Parathyroid adenoma (tissue), 2 donors: ENCODE results near the gene SYT7.
A peak's percentile ranks its signal among the peaks of the same experiment; 100 is the strongest.

Source experiments
- H2AFZ ChIP-seq: fragments of 300-600 bp; sonication (generic); one replicate; pipeline ENCODE4 v1.7.0; 2017; ENCODE audit warnings: antibody characterized with exemption, mild to moderate bottlenecking
- H3K27ac ChIP-seq: fragments of 300-600 bp; sonication (generic); one replicate; pipeline ENCODE4 v1.7.0; 2017
- H3K27me3 ChIP-seq: fragments of 300-600 bp; sonication (generic); one replicate; pipeline ENCODE4 v1.7.0; 2017; ENCODE audit warnings: low read length; ENCODE audit not compliant: control insufficient read depth, insufficient read depth
- H3K36me3 ChIP-seq: fragments of 300-600 bp; sonication (generic); one replicate; pipeline ENCODE4 v1.7.0; 2017; ENCODE audit warnings: low read length; ENCODE audit not compliant: control insufficient read depth, insufficient read depth
- H3K4me1 ChIP-seq: fragments of 300-600 bp; sonication (generic); one replicate; pipeline ENCODE4 v1.7.0; 2017; ENCODE audit warnings: control low read depth
- H3K4me2 ChIP-seq: fragments of 300-600 bp; sonication (generic); one replicate; pipeline ENCODE4 v1.7.0; 2017; ENCODE audit warnings: low read length
- H3K4me3 ChIP-seq: fragments of 300-600 bp; sonication (generic); one replicate; pipeline ENCODE4 v1.7.0; 2017; ENCODE audit warnings: low read depth, low read length
- H3K79me2 ChIP-seq: fragments of 300-600 bp; sonication (generic); one replicate; pipeline ENCODE4 v1.7.0; 2017; ENCODE audit warnings: control low read depth
- H3K9ac ChIP-seq: fragments of 300-600 bp; sonication (generic); one replicate; pipeline ENCODE4 v1.7.0; 2017; ENCODE audit warnings: mild to moderate bottlenecking
- H3K9me3 ChIP-seq: fragments of 300-600 bp; sonication (generic); one replicate; pipeline ENCODE4 v1.7.0; 2017; ENCODE audit warnings: low read length; ENCODE audit not compliant: control insufficient read depth
- TF ChIP-seq, protein P1 (sequence below): fragments of 300-600 bp; sonication (generic); IDR thresholded peaks from one replicate; pipeline ENCODE4 v1.7.0; 2017; ENCODE audit warnings: antibody characterized with exemption, mild to moderate bottlenecking
- donor health status: primary hyperparathyroidism.

The SYT7 gene

DNA sequence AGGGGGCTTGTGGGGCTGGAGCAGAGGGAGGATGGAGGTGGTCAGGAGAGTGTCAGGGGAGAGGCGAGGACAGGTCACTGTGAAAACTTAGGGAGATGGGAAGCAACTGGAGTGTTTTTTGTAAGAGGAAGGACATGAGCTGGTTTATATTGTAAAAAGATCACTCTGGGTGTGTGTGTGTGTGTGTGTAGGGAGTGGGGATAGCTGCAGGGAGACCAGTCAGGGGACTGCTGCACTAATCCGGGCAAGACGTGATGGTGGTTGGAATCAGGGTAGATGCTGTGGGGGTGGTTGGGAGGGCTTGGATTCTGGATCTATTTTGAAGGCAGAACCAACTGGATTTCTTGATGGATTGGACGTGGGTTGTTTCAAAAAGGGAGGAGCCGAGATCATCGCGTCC, 11.3 kb upstream of the SYT7 start:
- Histone ChIP-seq H3K9ac (no peak overlapping the region), H3K9me3 (no peaks in the 10 kb centered on the region), H3K36me3 (no peaks in the 10 kb centered on the region), H3K4me2 (no peak overlapping the region), H2AFZ (no peak overlapping the region), H3K4me3 (no peak overlapping the region), H3K79me2 (no peaks in the 10 kb centered on the region), H3K27ac (no peak overlapping the region), H3K27me3 (no peaks in the 10 kb centered on the region), H3K4me1 (no peaks in the 10 kb centered on the region)
- TF ChIP-seq, protein P1, sequence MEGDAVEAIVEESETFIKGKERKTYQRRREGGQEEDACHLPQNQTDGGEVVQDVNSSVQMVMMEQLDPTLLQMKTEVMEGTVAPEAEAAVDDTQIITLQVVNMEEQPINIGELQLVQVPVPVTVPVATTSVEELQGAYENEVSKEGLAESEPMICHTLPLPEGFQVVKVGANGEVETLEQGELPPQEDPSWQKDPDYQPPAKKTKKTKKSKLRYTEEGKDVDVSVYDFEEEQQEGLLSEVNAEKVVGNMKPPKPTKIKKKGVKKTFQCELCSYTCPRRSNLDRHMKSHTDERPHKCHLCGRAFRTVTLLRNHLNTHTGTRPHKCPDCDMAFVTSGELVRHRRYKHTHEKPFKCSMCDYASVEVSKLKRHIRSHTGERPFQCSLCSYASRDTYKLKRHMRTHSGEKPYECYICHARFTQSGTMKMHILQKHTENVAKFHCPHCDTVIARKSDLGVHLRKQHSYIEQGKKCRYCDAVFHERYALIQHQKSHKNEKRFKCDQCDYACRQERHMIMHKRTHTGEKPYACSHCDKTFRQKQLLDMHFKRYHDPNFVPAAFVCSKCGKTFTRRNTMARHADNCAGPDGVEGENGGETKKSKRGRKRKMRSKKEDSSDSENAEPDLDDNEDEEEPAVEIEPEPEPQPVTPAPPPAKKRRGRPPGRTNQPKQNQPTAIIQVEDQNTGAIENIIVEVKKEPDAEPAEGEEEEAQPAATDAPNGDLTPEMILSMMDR, result no peak

DNA sequence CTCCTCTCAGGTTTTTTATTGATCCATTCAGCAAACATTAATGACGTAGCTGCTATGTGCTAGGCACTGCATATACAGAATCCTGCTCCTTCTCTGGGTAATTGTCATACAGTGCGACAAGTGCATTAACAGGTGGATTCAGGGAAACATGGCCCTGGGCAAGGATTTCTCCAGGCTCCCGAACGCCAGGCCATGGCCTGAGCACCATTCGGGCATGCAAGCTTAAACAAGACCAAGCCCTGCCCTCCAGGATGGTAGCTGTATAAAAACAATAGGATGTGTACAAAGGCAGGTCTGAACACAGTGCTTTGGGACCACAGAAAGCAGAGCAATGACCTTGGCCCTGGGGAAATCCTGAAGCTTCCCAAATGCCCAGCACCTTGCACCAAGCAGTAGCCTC, 9.1 kb upstream of the SYT7 start:
- TF ChIP-seq, protein P1, result no peak
- H3K4me3 ChIP-seq, result no peak overlapping the region
- H3K4me1 ChIP-seq, result peaks cover 2% of the 10 kb centered on the region
- H3K27ac ChIP-seq, result no peak overlapping the region
- no peak overlapping the region for H3K4me2 ChIP-seq
- no peaks in the 10 kb centered on the region for H3K79me2 ChIP-seq
- H2AFZ ChIP-seq, result no peak overlapping the region
- no peaks in the 10 kb centered on the region for H3K9me3 ChIP-seq
- H3K27me3 ChIP-seq, result no peaks in the 10 kb centered on the region
- no peak overlapping the region for H3K9ac ChIP-seq
- H3K36me3 ChIP-seq, result no peaks in the 10 kb centered on the region

DNA sequence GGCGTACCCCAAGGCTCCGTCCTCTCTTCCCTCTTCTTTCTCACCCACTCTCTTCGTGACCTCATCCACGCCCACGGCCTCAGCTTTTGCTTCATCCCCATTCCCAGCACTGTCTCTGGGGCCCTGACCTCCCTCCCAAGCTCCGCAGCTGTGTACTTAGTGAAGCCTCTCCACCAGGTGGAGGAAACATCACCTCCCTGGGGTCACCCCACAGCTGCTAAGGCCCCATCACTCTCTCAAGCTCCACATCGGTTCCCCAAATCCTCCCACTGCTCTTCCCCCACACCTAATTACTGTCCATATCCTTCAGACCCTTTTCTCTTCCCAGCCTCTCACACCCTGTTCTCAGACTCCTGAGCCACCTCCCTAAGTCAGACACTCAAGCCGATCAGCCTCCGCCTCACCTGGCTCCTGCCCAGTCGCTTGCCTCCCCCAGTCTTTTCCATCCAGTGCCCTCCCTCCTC, 7.9 kb upstream of the SYT7 start:
- H3K9me3 ChIP-seq, result no peaks in the 10 kb centered on the region
- H3K27me3 ChIP-seq, result no peaks in the 10 kb centered on the region
- H3K4me3 ChIP-seq, result no peak overlapping the region
- no peak overlapping the region for H3K9ac ChIP-seq
- peaks cover 2% of the 10 kb centered on the region for H3K4me1 ChIP-seq
- no peak overlapping the region for H3K4me2 ChIP-seq
- H3K36me3 ChIP-seq, result no peaks in the 10 kb centered on the region
- peak overlapping the region; percentile 80 for H2AFZ ChIP-seq
- no peak overlapping the region for H3K27ac ChIP-seq
- no peaks in the 10 kb centered on the region for H3K79me2 ChIP-seq
- TF ChIP-seq, protein P1, result no peak

DNA sequence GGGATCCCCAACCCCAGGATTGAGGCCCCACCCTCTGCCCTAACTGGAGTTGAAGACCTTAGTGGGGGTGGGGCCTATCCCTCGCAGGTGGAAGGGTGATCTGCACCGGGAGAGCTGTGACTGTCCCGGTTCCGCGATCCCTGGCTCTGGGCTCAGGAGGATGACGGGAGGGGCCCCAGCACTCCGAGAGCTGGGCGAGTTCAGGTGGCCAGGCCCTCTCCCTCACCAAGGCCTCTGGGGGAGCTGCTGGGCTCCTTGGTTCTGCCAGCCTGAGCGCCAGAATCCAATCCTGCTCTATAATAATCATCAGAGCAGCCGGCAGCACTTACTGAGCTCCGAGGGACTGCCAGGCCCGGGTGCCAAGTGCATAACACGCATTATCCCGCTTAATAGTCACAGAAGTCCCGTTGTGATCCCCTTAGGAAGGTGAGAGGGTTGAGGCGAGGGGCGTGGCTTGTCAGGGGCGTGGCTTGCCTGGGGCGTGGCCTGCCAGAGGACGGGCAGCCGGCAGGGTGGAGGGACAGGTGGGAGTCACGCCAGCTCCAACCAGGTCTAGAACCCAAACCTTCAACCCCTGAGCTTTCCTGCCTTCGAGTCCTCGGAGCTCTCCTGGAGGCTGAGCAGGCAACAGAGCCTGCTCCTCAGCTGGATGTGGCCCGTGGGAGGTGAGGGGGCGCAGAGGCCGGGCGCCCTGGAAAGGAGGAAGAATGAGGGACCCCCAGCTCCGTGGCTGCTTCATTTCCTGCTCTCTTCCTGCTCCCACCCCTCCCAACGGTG, 7.3 kb upstream of the SYT7 start:
- Histone ChIP-seq H3K9ac (no peak overlapping the region), H3K4me2 (peak overlapping the region; percentile 72), H3K27ac (peak overlapping the region; percentile 49)

More for the DNA sequence above, 7.3 kb upstream of the SYT7 start:
- Histone ChIP-seq H3K4me3 (peak overlapping the region; percentile 54), H3K27me3 (no peaks in the 10 kb centered on the region), H3K79me2 (no peaks in the 10 kb centered on the region), H3K4me1 (peaks cover 2% of the 10 kb centered on the region), H2AFZ (peak overlapping the region; percentile 80), H3K36me3 (no peaks in the 10 kb centered on the region), H3K9me3 (no peaks in the 10 kb centered on the region)
- TF ChIP-seq, protein P1, result peak; percentile 4
